Activated T-cell treated with anti-CD3 and anti-CD28 coated beads, Interleukin-2, amount 50 U/mL, for 72 hours (primary cell): ENCODE measurements around the gene AVPR2. TPM values are rescaled to one million over a fixed set of nuclear protein-coding genes. Genes with fewer than 3 reads are reported as not detected.

ENCODE experiments used
- ATAC-seq, 2 donors: fragments of 150-1000 bp; cut with Tn5 transposase; replicated peaks in 1 of 2; 2 replicates each; pipeline ENCODE4 v1.10.0; 2021; ENCODE audit warnings: moderate library complexity in 2 of 2, mild to moderate bottlenecking in 1 of 2
- DNase-seq, 2 donors: peaks; one replicate each; pipeline ENCODE4 v3.0.0; 2021 to 2022; ENCODE audit warnings: mixed read lengths in 1 of 2
- H3K27ac Mint-ChIP-seq: one replicate; pipeline ENCODE4 v1.8.0; 2022; ENCODE audit warnings: mild to moderate bottlenecking, moderate library complexity, mixed read lengths
- H3K27me3 Mint-ChIP-seq: one replicate; pipeline ENCODE4 v1.8.0; 2022; ENCODE audit warnings: low read depth, mixed read lengths
- H3K36me3 Mint-ChIP-seq, 2 donors: one replicate each; pipeline ENCODE4 v1.8.0; 2022; ENCODE audit warnings: mixed read lengths in 2 of 2, mild to moderate bottlenecking in 1 of 2; ENCODE audit not compliant: insufficient read depth in 2 of 2
- H3K4me1 Mint-ChIP-seq: one replicate; pipeline ENCODE4 v1.8.0; 2022; ENCODE audit warnings: low read depth, mixed read lengths
- H3K4me3 Mint-ChIP-seq, 2 donors: one replicate each; pipeline ENCODE4 v1.8.0; 2022; ENCODE audit warnings: mild to moderate bottlenecking in 2 of 2, mixed read lengths in 2 of 2, moderate library complexity in 2 of 2
- H3K9me3 Mint-ChIP-seq, 2 donors: one replicate each; pipeline ENCODE4 v1.8.0; 2022; ENCODE audit warnings: mixed read lengths in 2 of 2
- total RNA-seq, 2 donors: library from RNA; stranded (reverse); gene quantifications; one replicate each; pipeline ENCODE4 v1.2.3, GENCODE V29; 2022

AVPR2 gene
- total RNA-seq, 2 donors from 2014 or later: not detected

- DNase-seq: no peak
- no peaks in the 10 kb centered on the region for H3K4me1 Mint-ChIP-seq
- H3K36me3 Mint-ChIP-seq: no peaks in the 10 kb centered on the region
- H3K9me3 Mint-ChIP-seq: no peaks in the 10 kb centered on the region
- H3K4me3 Mint-ChIP-seq: no peak overlapping the region
- no peak overlapping the region for H3K27ac Mint-ChIP-seq
- no peak for ATAC-seq
- H3K27me3 Mint-ChIP-seq: peaks cover 3% of the 10 kb centered on the region
Measured at GRCh38 chrX:153866302-153867019, 38.0 kb upstream of the AVPR2 start.

- Mint-ChIP-seq H3K27ac (no peak overlapping the region), H3K4me1 (no peaks in the 10 kb centered on the region), H3K4me3 (no peak overlapping the region), H3K36me3 (no peaks in the 10 kb centered on the region), H3K27me3 (no peaks in the 10 kb centered on the region), H3K9me3 (no peaks in the 10 kb centered on the region)
- ATAC-seq: no peak
- DNase-seq: no peak
Measured at GRCh38 chrX:153867139-153867538, 37.3 kb upstream of the AVPR2 start.

- Mint-ChIP-seq H3K36me3 (no peaks in the 10 kb centered on the region), H3K4me3 (no peak overlapping the region), H3K27ac (no peak overlapping the region), H3K4me1 (no peaks in the 10 kb centered on the region), H3K27me3 (peaks cover 3% of the 10 kb centered on the region), H3K9me3 (no peaks in the 10 kb centered on the region)
- DNase-seq: no peak
- no peak for ATAC-seq
Measured at GRCh38 chrX:153867671-153868070, 36.8 kb upstream of the AVPR2 start.

- peaks cover 11% of the 10 kb centered on the region for H3K27me3 Mint-ChIP-seq
- ATAC-seq (no peak), DNase-seq (no peak)
- no peak overlapping the region for H3K27ac Mint-ChIP-seq
- no peaks in the 10 kb centered on the region for H3K4me1 Mint-ChIP-seq
- H3K36me3 Mint-ChIP-seq: no peaks in the 10 kb centered on the region
- H3K9me3 Mint-ChIP-seq: no peaks in the 10 kb centered on the region
- no peak overlapping the region for H3K4me3 Mint-ChIP-seq
Measured at GRCh38 chrX:153868576-153869472, 35.6 kb upstream of the AVPR2 start.

- H3K9me3 Mint-ChIP-seq: no peaks in the 10 kb centered on the region
- H3K27me3 Mint-ChIP-seq: peaks cover 20% of the 10 kb centered on the region
- H3K4me3 Mint-ChIP-seq: no peak overlapping the region
- no peak for ATAC-seq
- no peak overlapping the region for H3K27ac Mint-ChIP-seq
- no peak for DNase-seq
- no peaks in the 10 kb centered on the region for H3K4me1 Mint-ChIP-seq
- no peaks in the 10 kb centered on the region for H3K36me3 Mint-ChIP-seq
Measured at GRCh38 chrX:153869473-153870287, 34.8 kb upstream of the AVPR2 start.

- Mint-ChIP-seq H3K9me3 (no peaks in the 10 kb centered on the region), H3K4me3 (no peak overlapping the region), H3K36me3 (no peaks in the 10 kb centered on the region), H3K27me3 (peaks cover 26% of the 10 kb centered on the region), H3K27ac (no peak overlapping the region), H3K4me1 (no peaks in the 10 kb centered on the region)
- DNase-seq (no peak), ATAC-seq (no peak)
Measured at GRCh38 chrX:153870288-153870690, 34.2 kb upstream of the AVPR2 start.

GRCh38 chrX:153870791-153871360 is 33.6 kb upstream of the AVPR2 start:
- H3K27ac Mint-ChIP-seq: no peak overlapping the region
- no peaks in the 10 kb centered on the region for H3K4me1 Mint-ChIP-seq
- no peaks in the 10 kb centered on the region for H3K36me3 Mint-ChIP-seq
- no peak overlapping the region for H3K4me3 Mint-ChIP-seq
- H3K27me3 Mint-ChIP-seq: peaks cover 28% of the 10 kb centered on the region
- no peak for ATAC-seq
- H3K9me3 Mint-ChIP-seq: no peaks in the 10 kb centered on the region
- no peak for DNase-seq

GRCh38 chrX:153871451-153871850 is 33.0 kb upstream of the AVPR2 start:
- no peak overlapping the region for H3K27ac Mint-ChIP-seq
- ATAC-seq: no peak
- H3K9me3 Mint-ChIP-seq: peaks cover 0 to 2% of the 10 kb centered on the region in 2 donors
- H3K27me3 Mint-ChIP-seq: peaks cover 34% of the 10 kb centered on the region
- H3K36me3 Mint-ChIP-seq: no peaks in the 10 kb centered on the region
- H3K4me1 Mint-ChIP-seq: no peaks in the 10 kb centered on the region
- no peak for DNase-seq
- no peak overlapping the region for H3K4me3 Mint-ChIP-seq

- Mint-ChIP-seq H3K4me3 (no peak overlapping the region), H3K36me3 (no peaks in the 10 kb centered on the region), H3K9me3 (peaks cover 0 to 2% of the 10 kb centered on the region in 2 donors), H3K27me3 (peaks cover 35% of the 10 kb centered on the region), H3K4me1 (no peaks in the 10 kb centered on the region), H3K27ac (no peak overlapping the region)
- DNase-seq (no peak), ATAC-seq (no peak)
Measured at GRCh38 chrX:153871946-153872878, 32.3 kb upstream of the AVPR2 start.

GRCh38 chrX:153873282-153874084 is 31.0 kb upstream of the AVPR2 start:
- Mint-ChIP-seq H3K36me3 (no peaks in the 10 kb centered on the region), H3K27ac (no peak overlapping the region), H3K9me3 (peaks cover 0 to 2% of the 10 kb centered on the region in 2 donors), H3K27me3 (peaks cover 46% of the 10 kb centered on the region), H3K4me1 (peaks cover 10% of the 10 kb centered on the region), H3K4me3 (no peak overlapping the region)
- no peak for DNase-seq
- no peak for ATAC-seq

GRCh38 chrX:153874085-153874365 is 30.4 kb upstream of the AVPR2 start:
- H3K4me1 Mint-ChIP-seq: peaks cover 15% of the 10 kb centered on the region
- no peak overlapping the region for H3K27ac Mint-ChIP-seq
- peaks cover 51% of the 10 kb centered on the region for H3K27me3 Mint-ChIP-seq
- ATAC-seq (no peak), DNase-seq (no peak)
- H3K36me3 Mint-ChIP-seq: no peaks in the 10 kb centered on the region
- H3K4me3 Mint-ChIP-seq: no peak overlapping the region
- peaks cover 0 to 2% of the 10 kb centered on the region in 2 donors for H3K9me3 Mint-ChIP-seq
